Epithelial cell of prostate (primary cell): ENCODE data around the gene SBK2.

ENCODE experiments used
- DNase-seq: peaks from one replicate; pipeline ENCODE4 v3.0.0-alpha.2; 2011; ENCODE audit warnings: low read depth, low spot score
- H3K27ac ChIP-seq: fragments of 450-650 bp; 2 replicates; pipeline ENCODE4 v1.5.1; 2017; ENCODE audit warnings: mild to moderate bottlenecking

SBK2 gene

DNA sequence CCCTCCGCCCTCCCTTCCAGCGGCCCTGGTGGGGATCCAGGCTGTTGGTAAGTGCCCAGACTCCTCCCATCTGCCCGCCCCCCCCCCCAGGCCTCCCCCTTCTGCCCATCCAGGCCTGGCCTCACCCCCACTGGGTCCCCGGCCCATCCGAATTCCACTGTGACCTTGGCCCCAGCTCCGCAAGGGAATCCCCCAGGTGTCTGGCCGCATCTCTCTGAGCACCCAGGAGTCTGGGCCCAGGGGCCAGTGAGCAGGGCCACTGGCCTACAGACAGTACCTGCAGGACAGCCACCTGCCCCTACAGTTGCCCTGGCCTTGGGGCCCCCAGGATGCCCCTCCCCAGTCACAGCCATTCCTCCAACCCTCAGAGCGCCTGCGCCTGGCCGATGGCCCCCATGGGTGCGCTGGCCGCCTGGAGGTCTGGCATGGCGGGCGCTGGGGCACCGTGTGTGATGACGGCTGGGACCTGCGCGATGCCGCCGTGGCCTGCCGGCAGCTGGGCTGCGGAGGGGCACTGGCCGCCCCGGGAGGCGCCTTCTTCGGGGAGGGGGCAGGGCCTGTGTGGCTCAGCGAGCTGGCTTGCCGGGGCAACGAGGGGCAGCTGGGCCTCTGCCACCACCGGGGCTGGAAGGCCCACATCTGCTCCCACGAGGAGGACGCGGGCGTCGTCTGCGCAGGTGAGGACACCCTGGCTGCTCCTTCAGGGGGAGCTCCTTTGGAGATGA, 47.8 kb downstream of the SBK2 start:
- H3K27ac ChIP-seq, result no peak overlapping the region
- DNase-seq, result no peak

DNA sequence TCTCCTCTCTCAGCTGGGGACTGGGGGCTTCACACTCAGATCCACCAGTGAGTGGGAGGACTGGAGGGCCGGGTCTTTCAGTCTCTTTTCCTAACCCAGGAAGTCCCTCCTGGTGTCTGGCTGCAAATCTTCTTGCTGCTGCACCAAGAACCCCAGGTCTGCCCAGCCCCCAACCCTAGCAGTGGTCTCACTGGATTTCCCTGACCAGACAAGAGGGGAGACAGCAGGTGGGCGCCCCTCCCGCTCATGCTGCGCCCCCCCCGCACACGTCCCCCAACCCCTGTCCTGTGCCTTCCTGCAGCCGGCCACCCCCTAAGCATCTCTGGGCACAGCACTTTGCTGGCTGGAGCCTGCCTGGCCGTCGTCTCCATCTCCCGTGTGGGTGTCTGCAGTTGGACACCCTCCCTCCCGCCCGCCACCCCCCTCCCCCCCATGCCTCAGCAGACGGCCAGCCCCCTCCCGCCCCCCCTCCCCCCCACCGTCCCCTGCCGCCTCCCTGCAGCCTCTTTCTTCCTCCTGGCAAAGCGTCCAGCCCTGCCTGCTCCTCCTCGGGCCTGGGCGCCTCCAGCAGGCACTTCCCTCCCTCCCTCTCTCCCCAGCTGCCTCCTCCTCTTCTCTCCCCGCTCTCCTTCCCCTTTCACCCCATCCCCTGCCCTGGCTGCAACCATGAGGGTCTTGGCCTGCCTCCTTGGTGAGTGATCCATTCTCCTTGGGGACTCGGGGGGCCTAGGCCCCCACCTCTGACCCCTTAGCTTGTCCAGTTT, 48.8 kb downstream of the SBK2 start, which contains the start of gene SSC5D:
Gene SSC5D (plus strand): TSS at position 513 of the 764 bp plus-strand sequence. CDS start 154 bp downstream, at position 667.
- no peak for DNase-seq
- H3K27ac ChIP-seq, result peak within 1 kb of the TSS; percentile 21

DNA sequence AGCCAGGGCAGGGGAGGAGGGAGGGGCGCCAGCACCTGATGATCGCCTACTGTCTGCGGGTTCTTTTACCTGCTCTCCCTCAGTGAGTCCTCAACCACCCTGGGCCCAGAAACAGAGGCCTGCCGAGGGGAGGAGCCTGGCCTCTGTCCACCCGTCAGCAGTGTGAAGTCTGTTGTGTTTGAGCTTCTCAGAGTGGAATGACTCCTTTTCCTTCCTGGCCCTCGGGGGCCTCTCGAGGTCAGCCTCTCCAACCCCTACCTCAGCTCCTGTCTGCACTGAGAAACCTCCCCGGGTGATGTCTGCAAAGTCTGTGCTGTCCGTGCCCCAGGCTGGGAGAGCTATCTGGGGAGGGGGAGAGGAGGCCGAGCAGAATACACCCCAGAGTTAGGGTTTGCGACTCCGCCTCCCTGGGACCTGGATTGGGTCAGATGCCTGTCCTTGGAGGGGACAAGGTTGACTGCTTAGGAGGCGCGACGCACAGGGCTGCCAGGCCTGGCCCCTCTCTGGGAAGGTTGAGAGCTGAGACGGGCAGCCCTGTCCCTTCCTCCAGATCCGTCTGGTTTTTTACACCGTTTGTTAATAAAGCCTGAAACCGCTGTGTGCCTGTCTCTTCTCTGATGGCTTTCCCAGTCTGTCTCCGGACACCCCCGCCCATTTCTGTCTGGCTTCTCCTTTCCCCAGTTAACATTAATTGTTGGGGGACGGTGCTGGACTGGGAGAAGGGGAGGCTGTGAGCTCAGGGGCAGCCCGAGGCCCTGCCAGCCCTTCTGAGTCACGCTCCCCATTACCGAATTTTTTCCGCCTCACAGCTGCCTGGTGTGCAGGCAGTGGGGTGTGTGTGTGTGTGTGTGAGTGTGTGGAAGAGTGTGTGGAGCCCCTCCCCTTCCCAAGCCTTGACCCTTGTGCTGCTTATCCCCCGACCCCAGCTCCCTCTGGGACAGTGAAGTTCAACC, 49.7 kb downstream of the SBK2 start:
- peak; percentile 27 for DNase-seq
- H3K27ac ChIP-seq, result peak overlapping the region; percentile 21

GRCh38 chr19:55486043-55486970, 50.6 kb downstream of the SBK2 start:
- no peak for DNase-seq
- peak overlapping the region; percentile 21 for H3K27ac ChIP-seq

GRCh38 chr19:55485439-55486011, 51.4 kb downstream of the SBK2 start:
- peak overlapping the region; percentile 38 for H3K27ac ChIP-seq
- DNase-seq, result no peak

DNA sequence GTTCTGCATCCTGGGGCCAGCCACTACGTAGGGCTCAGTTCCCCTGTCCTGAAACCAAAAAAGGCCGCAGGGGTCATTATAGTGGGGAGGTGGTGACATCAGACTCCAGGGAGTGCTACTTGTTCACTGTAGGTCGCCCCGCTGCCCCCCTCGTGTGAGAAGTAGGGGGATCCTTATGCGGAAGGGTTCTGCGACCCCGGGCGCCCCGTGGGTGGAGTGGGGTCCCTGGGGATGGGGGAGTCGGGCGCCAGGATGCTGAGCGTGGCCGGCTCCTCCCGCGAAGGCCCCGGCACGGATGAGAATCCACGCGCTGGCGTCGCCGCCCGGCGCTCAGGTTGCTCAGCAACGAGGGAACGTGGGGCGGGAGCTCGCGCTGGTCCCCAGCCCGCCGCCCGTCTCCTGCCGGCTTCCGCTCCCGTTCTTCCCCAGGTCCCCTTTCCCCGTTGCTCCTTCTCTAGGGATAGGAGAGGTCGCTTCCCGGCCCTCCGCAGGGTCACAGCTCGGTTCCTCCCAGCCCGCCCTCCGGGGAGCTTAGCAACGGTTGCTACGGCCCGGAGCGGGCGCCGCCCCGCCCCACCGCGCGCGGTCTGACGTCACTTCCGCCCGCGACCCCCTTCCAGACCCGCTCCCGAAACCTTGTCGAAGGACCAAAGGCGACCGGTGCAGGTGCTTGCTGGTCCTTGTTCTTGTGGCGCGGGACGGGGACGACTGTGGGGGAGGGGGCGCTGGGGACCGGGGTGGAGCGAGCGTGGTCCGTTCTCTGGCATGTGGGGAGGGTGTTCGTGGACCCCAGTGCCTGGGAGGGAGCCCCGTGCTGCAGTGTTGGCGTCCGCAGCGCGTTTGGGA, 52.1 kb downstream of the SBK2 start, which contains the start of gene NAT14:
Gene NAT14 (plus strand): TSS at position 596 of the 846 bp plus-strand sequence. CDS start 521 bp downstream, outside the sequence.
- no peak for DNase-seq
- peak within 1 kb of the TSS; percentile 38 for H3K27ac ChIP-seq

GRCh38 chr19:55483706-55484592, 53.0 kb downstream of the SBK2 start:
- no peak overlapping the region for H3K27ac ChIP-seq
- no peak for DNase-seq

DNA sequence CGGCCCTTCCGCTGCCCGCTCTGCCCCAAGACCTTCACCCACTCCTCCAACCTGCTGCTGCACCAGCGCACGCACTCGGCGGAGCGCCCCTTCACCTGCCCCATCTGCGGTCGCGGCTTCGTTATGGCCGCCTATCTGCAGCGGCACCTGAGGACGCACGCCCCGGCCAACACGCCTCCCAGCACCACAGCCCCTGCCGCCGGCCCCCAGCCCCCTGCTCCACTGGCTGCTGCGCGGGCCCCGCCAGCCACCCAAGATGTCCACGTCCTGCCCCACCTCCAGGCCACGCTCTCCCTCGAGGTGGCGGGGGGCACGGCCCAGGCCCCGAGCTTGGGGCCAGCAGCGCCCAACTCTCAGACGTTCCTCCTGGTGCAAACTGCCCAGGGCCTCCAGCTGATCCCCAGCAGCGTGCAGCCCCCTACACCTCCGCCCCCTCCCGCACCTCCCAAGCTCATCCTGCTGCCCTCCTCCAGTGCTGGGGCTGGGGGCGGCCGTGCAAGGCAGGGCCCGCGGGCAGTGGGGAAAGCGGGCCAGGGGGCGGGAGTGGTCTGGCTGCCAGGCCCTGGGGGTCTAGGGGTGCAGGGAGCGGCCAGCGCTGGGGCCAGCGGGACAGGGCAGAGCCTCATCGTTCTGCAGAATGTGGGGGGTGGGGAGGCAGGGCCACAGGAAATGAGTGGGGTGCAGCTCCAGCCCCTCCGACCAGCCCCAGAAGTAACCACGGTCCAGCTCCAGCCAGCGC, 53.8 kb downstream of the SBK2 start:
- no peak for DNase-seq
- no peak overlapping the region for H3K27ac ChIP-seq

DNA sequence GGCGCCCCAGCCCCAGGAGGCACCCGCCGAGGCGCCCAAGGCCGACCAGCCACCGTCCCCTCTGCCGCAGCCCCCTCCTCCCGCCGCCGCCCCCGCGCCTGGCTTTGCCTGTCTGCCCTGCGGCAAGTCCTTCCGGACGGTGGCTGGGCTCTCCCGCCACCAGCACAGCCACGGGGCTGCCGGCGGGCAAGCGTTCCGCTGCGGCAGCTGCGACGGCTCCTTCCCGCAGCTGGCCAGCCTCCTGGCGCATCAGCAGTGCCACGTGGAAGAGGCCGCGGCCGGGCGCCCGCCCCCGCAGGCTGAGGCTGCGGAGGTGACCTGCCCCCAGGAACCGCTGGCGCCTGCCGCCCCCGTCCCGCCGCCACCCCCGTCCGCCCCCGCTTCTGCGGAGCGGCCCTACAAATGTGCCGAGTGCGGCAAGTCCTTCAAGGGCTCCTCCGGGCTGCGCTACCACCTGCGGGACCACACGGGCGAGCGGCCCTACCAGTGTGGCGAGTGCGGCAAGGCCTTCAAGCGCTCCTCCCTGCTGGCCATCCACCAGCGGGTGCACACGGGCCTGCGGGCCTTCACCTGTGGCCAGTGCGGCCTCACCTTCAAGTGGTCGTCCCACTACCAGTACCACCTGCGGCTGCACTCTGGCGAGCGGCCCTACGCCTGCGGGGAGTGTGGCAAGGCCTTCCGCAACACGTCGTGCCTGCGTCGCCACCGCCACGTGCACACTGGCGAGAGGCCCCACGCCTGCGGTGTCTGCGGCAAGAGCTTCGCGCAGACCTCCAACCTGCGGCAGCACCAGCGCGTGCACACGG, 54.6 kb downstream of the SBK2 start:
- no peak for DNase-seq
- no peak overlapping the region for H3K27ac ChIP-seq

- no peak for DNase-seq
- H3K27ac ChIP-seq, result no peak overlapping the region
Observed at GRCh38 chr19:55481794-55482155, 55.2 kb downstream of the SBK2 start.

DNA sequence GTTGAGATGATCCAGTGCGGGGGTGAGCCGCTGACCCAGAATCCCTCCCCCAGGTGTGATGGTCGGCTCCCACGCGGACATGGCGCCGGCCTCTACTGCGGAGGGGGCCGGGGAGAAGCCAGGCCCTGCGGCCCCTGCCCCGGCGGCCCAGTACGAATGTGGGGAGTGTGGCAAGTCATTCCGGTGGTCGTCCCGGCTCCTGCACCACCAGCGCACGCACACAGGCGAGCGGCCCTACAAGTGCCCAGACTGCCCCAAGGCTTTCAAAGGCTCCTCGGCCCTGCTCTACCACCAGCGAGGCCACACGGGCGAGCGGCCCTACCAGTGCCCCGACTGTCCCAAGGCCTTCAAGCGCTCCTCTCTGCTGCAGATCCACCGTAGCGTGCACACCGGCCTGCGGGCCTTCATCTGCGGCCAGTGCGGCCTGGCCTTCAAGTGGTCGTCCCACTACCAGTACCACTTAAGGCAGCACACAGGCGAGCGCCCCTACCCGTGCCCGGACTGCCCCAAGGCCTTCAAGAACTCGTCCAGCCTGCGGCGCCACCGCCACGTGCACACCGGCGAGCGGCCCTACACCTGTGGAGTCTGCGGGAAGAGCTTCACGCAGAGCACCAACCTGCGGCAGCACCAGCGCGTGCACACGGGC, 55.7 kb downstream of the SBK2 start:
- H3K27ac ChIP-seq, result no peak overlapping the region
- no peak for DNase-seq

DNA sequence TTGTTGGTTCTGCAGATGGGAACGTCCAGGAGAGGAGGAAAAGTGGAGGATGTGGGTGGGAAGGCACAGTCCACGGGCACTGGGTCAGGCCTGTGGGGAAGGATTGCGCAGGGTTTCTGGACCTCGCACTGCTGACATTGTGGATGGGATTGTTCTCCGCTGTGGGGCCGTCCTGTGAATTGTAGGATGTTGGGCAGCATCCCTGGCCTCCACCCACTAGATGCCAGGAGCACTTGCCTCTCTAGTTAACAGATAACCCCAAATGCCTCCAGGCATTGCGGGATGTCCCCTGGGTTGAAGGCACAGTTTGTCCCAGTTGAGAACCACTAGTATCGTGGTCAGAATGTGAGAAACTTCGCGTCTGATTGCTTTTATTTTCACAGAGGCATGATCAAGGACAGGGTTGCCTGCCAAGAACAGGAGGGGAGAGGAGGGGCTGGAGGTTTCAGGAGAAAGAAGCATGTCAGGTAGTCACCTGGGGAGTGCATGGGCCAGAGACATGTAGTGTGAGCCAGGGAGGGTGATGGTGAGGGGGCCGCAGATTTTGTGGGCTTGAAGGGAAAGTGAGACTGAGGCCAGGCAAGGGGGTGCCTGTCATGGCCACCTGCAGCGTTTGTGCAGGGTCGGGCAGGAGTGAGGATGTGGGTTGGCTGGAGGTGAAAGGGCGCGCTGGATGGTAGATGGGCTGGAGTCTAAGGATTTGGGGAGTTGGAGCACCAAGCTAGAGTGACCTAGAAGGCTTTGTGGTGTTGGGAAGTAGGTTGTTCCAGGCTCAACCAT, 57.3 kb downstream of the SBK2 start:
- H3K27ac ChIP-seq, result no peak overlapping the region
- no peak for DNase-seq

DNA sequence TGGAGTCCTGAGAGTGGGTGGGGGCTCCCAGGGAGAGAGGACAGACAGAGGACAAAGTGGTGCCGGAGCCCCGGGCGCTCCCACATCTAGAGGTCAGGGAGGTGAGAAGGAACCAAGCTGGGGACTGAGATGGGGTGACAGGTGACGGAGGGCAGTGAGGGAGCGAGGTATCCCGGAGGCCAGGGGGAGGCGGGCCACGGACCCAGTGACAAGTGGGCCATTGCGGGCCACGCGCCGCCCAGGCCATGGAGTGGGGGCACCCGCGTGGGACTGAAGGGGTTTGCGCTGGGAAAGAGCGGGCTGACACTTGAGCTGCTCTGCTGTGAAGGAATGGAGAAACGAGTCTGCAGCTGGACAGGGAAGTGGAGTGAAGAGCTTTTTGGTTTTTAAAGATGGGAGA, 57.9 kb downstream of the SBK2 start:
- no peak for DNase-seq
- no peak overlapping the region for H3K27ac ChIP-seq
